Left lung (tissue), 10 donors: Measurements from ENCODE around the gene GPR37L1. TPM values are rescaled to one million over a fixed set of nuclear protein-coding genes. Genes with fewer than 3 reads are reported as not detected.
A peak's percentile ranks its signal among the peaks of the same experiment; 100 is the strongest.

ENCODE experiments used
- ATAC-seq: fragments of 200-7000 bp; cut with Tn5 transposase; one replicate; pipeline ENCODE4 v1.9.1; 2020; ENCODE audit warnings: moderate library complexity
- DNase-seq, 4 donors: peaks; one replicate each; pipeline ENCODE4 v3.0.0-alpha.2; 2013 to 2020
- H3K27ac ChIP-seq, 2 donors: fragments of 200-600 bp; sonication (generic) in 1 of 2; one replicate each; pipeline versions ENCODE4 v1.5.0 to v1.8.0; 2020 to 2021
- H3K27me3 ChIP-seq, 2 donors: fragments of 200-600 bp; sonication (generic) in 1 of 2; one replicate each; pipeline versions ENCODE4 v1.5.0 to v1.8.0; 2020 to 2021
- H3K36me3 ChIP-seq, 2 donors: fragments of 200-600 bp; sonication (generic) in 1 of 2; one replicate each; pipeline versions ENCODE4 v1.5.0 to v1.8.0; 2020 to 2021
- H3K4me1 ChIP-seq, 2 donors: fragments of 200-600 bp; one replicate each; pipeline ENCODE4 v1.8.0; 2021
- H3K4me3 ChIP-seq, 2 donors: fragments of 200-600 bp; sonication (generic) in 1 of 2; one replicate each; pipeline versions ENCODE4 v1.5.0 to v1.8.0; 2020 to 2021; ENCODE audit warnings: mild to moderate bottlenecking in 1 of 2
- H3K9me3 ChIP-seq, 2 donors: fragments of 200-600 bp; sonication (generic) in 1 of 2; one replicate each; pipeline versions ENCODE4 v1.5.0 to v1.8.0; 2020 to 2021
- intact Hi-C, 2 donors: fragments of 100-400 bp; cut with DNase I; formaldehyde crosslinking; loops; one replicate each; pipeline versions ENCODE4 v1.11.2 to v1.14.2; 2022
- polyA plus RNA-seq, 6 donors: library from polyadenylated mRNA; unstranded; fragments of 120-200 nt; gene quantifications; one replicate each; pipeline ENCODE4 v1.2.1, GENCODE V29; 2013; ENCODE audit not compliant: insufficient read length in 6 of 6
- total RNA-seq, 2 donors: library from RNA; stranded (reverse); fragmentation: NEBNext Ultra II Directional; extraction: Animal tissue kit (Norgen Biotek cat#: 25700); gene quantifications; one replicate each; pipeline ENCODE4 v1.2.1, GENCODE V29; 2021
- TF ChIP-seq, protein P1 (sequence below), 2 donors: fragments of 200-600 bp; sonication (generic) in 1 of 2; IDR thresholded peaks; one replicate each; pipeline versions ENCODE4 v1.5.0 to v1.8.0; 2021; ENCODE audit warnings: antibody characterized with exemption in 2 of 2
- donor health status: DM: no; HTN: yes; CAD: no.
- donor health status: DM: no; HTN: no; CAD: no.

Gene GPR37L1
- total and polyA plus RNA-seq, 8 donors: 0.05 to 0.20 (median 0.10) TPM

DNA sequence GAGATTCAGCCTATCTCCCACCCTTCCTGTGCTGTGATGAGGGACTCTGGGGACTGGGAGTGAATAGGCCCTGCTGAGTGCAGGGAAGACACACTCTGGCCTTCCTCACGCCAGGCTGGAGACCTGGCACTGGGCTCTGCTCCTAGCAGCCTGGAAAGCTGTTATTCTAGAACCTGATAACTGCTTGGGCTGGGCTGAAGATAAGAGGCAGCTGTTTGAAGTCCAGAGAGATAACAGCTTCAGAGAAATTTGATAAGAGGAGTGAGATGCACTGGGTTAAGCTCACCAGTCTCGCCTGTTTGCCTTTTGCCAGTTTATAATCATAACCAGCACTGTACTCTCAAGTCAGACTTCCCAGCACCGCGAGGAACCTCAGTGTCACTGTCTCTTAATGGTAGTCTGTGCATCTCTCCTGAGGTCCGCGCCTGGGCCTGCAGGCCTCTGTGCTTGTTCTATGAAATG lies 46.6 kb upstream of the GPR37L1 start:
- DNase-seq (no peak), ATAC-seq (no peak)
- no peaks in the 10 kb centered on the region for H3K36me3 ChIP-seq
- H3K4me1 ChIP-seq: no peaks in the 10 kb centered on the region
- no peak overlapping the region for H3K4me3 ChIP-seq
- TF ChIP-seq, protein P1, sequence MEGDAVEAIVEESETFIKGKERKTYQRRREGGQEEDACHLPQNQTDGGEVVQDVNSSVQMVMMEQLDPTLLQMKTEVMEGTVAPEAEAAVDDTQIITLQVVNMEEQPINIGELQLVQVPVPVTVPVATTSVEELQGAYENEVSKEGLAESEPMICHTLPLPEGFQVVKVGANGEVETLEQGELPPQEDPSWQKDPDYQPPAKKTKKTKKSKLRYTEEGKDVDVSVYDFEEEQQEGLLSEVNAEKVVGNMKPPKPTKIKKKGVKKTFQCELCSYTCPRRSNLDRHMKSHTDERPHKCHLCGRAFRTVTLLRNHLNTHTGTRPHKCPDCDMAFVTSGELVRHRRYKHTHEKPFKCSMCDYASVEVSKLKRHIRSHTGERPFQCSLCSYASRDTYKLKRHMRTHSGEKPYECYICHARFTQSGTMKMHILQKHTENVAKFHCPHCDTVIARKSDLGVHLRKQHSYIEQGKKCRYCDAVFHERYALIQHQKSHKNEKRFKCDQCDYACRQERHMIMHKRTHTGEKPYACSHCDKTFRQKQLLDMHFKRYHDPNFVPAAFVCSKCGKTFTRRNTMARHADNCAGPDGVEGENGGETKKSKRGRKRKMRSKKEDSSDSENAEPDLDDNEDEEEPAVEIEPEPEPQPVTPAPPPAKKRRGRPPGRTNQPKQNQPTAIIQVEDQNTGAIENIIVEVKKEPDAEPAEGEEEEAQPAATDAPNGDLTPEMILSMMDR (IDR thresholded peaks at IDR 0.05): no peak
- no peak overlapping the region for H3K27ac ChIP-seq
- no peaks in the 10 kb centered on the region for H3K27me3 ChIP-seq
- intact Hi-C loops: no loop called here
- no peaks in the 10 kb centered on the region for H3K9me3 ChIP-seq

DNA sequence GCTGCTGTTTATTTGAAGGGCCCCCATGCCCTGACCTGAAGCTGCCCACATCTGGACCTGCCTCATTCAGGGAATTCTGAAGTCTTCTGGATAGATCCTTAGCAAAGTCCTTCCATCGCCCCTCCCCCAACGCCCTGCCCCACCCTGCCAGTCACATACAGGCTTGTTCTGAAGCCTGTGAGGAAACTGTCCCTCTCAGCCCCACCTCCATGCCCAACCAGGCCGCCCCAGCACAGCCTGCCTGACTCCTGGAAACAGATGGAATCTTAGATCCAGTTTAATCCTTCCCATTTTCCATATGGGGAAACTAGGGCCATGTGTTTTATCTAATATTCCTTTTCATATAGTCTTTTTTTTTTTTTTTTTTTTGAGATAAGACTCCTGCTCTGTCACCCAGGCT lies 44.5 kb upstream of the GPR37L1 start:
- Histone ChIP-seq H3K27ac (no peak overlapping the region), H3K27me3 (no peaks in the 10 kb centered on the region), H3K9me3 (no peaks in the 10 kb centered on the region), H3K36me3 (no peaks in the 10 kb centered on the region), H3K4me1 (no peaks in the 10 kb centered on the region), H3K4me3 (no peak overlapping the region)
- intact Hi-C loops: no loop called here
- TF ChIP-seq, protein P1 (IDR thresholded peaks at IDR 0.05): no peak
- ATAC-seq: no peak
- no peak for DNase-seq

DNA sequence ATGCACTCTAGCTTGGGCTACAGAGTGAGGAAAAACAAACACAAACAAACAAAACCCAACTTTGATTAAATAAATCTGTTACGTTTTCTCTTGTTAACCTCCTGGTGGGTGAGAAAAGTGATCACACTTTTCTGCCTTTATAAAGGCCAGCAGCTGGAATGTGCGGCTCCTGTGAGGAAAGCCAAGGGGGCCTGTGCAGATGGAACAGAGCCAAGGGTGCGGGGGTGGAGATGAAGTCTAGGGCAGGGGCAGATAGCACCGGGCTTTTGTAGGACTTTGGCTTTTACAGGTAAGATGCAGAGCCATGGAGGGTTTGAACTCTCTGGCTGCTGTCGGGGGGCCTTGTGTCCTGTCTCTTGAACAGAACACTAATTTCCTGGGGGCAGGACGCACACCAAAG lies 40.7 kb upstream of the GPR37L1 start:
- Histone ChIP-seq H3K36me3 (no peaks in the 10 kb centered on the region), H3K27ac (no peak overlapping the region), H3K4me3 (no peak overlapping the region), H3K4me1 (no peaks in the 10 kb centered on the region), H3K9me3 (no peaks in the 10 kb centered on the region), H3K27me3 (no peaks in the 10 kb centered on the region)
- intact Hi-C loops: no loop called here
- peak in 1 of 4 donors; percentile 16 for DNase-seq
- TF ChIP-seq, protein P1 (IDR thresholded peaks at IDR 0.05): no peak
- ATAC-seq: no peak

DNA sequence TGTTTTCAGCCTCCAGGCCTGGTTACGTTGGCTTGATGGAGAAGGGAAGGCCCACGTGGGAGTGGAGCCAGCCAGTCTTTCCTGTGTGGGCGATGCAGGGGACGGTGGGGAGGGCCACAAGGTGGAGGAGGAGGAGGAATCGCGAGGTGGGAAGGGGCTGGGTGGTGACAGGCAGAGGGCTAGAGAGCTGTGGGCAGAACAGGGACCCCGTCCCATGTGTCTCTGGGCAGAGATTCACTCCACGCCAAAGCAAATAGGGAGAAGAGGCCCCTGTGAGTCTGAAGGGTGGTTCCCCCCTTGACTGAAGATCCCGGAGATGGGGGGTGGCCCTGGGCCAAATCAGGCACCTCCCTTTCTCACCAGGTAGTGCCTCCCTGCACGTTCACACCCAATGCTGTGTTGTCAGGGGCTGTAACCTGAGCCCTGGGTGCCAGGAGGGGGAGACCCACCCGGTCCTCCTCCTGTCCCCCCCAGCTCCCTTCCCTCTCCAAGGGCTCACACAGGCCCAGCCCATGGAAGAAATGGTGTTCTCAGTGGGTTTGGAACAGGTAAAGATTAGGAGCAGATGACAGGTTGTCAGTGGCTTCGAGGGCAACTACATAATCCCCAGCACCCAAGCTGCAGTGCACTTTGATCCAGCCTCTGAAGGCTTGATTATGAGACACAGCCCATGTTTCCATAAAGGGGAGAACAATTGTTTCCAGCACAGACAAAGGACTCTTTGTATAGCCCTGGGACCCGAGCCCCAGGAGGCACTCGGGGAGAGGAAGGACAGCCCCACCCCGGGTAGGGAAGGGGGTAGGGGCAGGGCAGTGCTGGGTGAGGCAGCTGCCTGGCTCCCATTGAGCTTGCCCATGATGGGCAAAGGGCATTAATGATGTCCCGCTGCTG lies 37.7 kb upstream of the GPR37L1 start:
- H3K9me3 ChIP-seq: no peaks in the 10 kb centered on the region
- peak in 1 of 4 donors; percentile 78 for DNase-seq
- intact Hi-C loops: no loop called here
- H3K4me1 ChIP-seq: no peaks in the 10 kb centered on the region
- TF ChIP-seq, protein P1 (IDR thresholded peaks at IDR 0.05): no peak
- no peaks in the 10 kb centered on the region for H3K27me3 ChIP-seq
- no peak overlapping the region for H3K27ac ChIP-seq
- H3K36me3 ChIP-seq: no peaks in the 10 kb centered on the region
- no peak overlapping the region for H3K4me3 ChIP-seq
- ATAC-seq: peak; percentile 41

DNA sequence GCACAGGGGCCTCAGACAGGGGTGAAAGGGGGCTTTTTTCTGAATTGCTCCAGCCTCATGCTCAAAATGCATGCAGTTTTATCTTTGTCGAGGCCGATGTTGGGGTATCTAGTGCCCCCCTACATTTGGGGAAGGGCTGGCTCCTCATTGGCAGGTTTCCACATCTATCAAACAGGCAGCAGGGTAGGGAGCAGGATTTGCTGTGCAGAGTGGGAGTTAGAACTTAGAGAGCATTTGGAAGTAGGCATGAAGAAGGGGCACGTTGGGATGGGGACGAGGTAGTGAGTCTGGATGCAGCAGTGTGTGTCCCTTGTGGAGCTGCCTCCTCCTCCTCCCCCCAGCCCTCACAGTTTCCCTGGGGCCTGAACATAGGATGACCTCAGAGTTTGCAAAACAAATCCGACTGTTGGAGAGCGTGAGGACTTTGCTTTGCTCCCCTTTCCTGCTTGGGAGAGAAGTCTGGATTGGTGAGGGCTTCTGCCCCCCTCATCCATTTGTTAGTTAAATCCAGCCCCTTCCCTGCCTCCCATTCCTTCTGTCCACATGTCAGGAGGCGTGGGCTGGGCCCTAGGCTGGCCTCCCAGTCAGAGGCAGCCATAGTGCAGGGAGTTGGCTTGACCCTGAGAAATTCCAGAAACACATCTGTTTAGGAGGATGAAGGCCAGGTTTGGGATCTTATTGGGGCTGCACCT lies 36.9 kb upstream of the GPR37L1 start:
- H3K4me3 ChIP-seq: no peak overlapping the region
- no peaks in the 10 kb centered on the region for H3K36me3 ChIP-seq
- TF ChIP-seq, protein P1 (IDR thresholded peaks at IDR 0.05): no peak
- no peaks in the 10 kb centered on the region for H3K9me3 ChIP-seq
- no peaks in the 10 kb centered on the region for H3K27me3 ChIP-seq
- intact Hi-C loops: no loop called here
- peak; percentile 7 for ATAC-seq
- peak in 1 of 4 donors; percentile 44 for DNase-seq
- H3K27ac ChIP-seq: no peak overlapping the region
- no peaks in the 10 kb centered on the region for H3K4me1 ChIP-seq
